AG10803 (cell line): ENCODE results near the gene MTFR1L.

Source experiments
- DNase-seq: peaks from one replicate; pipeline ENCODE4 v3.0.0; 2010; ENCODE audit warnings: low read depth
- H3K4me3 ChIP-seq: 2 replicates; pipeline ENCODE4 v1.5.1; 2011; ENCODE audit warnings: mild to moderate bottlenecking, low read length, control low read depth
- TF ChIP-seq, protein P1 (sequence below): conservative IDR thresholded peaks from 2 replicates; pipeline ENCODE4 v1.5.1; 2011; ENCODE audit warnings: mild to moderate bottlenecking, low read length, control low read depth, inconsistent platforms

The MTFR1L gene

DNA sequence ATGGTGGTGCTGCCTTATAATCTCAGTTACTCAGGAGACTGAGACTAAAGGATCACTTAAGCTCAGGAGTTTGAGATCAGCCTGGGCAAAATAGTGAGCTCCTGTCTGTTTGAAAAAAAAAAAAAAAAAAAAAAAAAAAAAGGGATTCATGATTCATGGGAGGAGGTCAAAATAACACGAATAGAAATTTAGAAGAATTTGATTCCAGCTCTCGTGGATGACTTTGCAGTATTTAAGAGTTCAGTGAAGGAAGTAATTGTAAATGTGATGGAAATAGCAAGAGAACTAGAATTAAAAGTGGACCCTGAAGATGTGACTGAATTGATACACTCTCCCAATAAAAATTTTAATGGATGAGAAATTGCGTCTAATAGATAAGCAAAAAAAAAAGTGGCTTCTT, 23.7 kb downstream of the MTFR1L start:
- no peak overlapping the region for H3K4me3 ChIP-seq
- TF ChIP-seq, protein P1, sequence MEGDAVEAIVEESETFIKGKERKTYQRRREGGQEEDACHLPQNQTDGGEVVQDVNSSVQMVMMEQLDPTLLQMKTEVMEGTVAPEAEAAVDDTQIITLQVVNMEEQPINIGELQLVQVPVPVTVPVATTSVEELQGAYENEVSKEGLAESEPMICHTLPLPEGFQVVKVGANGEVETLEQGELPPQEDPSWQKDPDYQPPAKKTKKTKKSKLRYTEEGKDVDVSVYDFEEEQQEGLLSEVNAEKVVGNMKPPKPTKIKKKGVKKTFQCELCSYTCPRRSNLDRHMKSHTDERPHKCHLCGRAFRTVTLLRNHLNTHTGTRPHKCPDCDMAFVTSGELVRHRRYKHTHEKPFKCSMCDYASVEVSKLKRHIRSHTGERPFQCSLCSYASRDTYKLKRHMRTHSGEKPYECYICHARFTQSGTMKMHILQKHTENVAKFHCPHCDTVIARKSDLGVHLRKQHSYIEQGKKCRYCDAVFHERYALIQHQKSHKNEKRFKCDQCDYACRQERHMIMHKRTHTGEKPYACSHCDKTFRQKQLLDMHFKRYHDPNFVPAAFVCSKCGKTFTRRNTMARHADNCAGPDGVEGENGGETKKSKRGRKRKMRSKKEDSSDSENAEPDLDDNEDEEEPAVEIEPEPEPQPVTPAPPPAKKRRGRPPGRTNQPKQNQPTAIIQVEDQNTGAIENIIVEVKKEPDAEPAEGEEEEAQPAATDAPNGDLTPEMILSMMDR: no peak
- DNase-seq: no peak

DNA sequence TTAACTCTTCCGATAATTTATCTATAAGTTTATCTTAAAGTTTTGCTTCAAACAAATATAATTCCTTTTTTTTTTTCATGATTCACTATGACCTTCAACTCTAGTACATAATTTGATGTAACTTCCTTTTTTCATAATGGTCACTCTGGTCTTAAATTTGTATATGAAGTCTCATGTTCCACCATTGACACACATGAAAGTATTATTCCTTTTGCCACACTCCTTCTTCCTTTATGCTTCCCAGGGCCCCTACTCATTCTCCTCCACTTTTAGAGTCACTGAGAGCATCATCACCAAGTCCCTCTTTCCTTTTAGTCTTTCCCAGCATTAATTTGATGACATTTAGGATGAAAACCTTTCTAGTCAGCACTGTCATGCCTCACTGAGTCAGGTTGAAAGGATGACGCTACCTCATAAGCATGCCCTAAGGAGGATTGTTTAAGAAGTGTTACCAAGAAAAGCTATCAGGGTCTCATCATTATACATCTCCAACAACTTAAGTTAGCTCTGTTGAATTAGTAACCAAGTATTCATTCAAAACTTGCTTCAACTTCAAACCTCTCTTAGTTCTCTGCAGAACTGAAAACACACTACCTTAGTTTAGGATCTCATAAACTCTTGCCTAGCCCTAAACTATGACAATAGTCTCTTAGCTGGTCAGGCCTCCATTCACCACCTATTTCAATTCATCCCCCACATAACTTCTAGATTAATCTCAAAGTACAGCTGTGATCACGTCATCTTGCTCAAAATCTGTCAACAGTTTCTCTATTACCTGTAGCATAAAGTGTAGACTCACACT, 25.0 kb downstream of the MTFR1L start:
- DNase-seq: no peak
- H3K4me3 ChIP-seq: no peak overlapping the region
- TF ChIP-seq, protein P1: no peak

DNA sequence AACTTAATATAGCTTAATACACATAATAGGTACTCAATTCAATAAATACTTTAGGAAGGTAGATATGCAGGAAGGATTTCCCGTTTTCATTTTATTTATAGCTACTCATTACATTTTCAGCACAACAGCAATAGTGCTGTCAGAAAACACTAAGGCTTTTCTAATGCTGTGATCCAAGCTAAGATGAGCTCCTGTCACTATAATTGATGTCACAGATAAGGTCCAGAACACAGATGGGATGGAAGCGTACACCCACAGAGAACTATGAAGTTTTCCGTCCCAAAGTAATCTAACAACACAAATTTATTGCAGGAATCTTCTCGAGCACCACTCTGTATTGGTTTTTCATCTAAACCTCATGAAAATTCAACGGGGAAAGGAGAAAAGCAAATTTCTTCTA, 25.9 kb downstream of the MTFR1L start:
- TF ChIP-seq, protein P1: no peak
- DNase-seq: no peak
- no peak overlapping the region for H3K4me3 ChIP-seq

DNA sequence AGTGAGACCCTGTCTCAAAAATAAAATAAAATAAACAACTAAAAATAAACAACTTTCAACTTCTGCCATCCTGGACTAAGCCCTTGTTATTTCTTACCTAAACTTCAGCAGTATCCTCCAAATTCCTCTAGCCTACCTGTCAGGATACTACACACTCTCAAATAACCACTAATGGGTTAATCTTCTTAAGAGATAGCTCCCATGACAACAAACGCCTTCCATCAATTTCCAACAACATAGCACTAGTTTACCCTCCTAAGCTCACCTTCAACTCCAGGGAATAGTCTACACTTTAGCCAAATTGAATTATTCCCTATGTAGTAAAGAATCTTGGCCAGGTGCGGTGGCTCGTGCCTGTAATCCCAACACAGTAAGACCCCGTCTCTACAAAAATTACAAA, 28.2 kb downstream of the MTFR1L start:
- TF ChIP-seq, protein P1: no peak

DNA sequence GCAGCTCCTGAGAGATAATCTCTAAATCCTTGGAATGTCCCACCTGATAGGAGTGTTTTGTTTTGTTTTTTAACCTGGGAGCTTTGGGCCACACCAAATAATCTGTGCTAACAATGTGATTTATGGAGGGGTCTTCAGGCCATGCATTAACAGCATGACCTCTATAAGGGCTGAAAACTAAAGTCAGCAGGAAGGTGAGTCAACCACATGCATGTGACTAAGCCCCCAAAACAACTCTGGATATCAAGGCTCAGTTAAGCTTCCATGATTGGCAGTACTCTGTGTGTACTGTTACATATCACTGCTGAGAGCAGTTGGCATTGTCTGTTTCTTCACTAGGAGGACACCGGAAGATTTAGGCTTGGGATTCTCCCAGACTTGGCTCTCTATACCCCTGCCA, 28.8 kb downstream of the MTFR1L start:
- no peak for DNase-seq
- no peak overlapping the region for H3K4me3 ChIP-seq
- TF ChIP-seq, protein P1: no peak

More for the DNA sequence above, 28.2 kb downstream of the MTFR1L start:
- H3K4me3 ChIP-seq: no peak overlapping the region
- DNase-seq: no peak

DNA sequence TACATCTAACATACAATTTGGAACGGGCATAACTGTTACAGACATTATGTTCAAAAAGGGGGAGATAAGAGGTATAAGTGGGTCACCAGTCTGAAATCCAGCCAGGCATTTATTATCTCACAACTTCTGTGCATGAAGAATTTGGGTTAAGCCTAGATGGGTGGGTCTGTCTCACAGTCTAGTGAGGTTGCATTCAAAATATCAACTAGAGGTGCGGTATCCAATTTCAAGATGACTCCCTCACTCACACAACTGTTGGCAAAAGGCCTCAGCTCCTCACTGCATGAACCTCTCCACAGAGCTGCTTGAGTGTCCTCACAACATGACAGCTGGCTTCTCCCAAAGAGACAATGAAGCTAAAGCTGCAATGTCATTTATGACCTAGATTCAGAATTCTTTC, 34.8 kb downstream of the MTFR1L start:
- no peak overlapping the region for H3K4me3 ChIP-seq
- TF ChIP-seq, protein P1: no peak
- no peak for DNase-seq

DNA sequence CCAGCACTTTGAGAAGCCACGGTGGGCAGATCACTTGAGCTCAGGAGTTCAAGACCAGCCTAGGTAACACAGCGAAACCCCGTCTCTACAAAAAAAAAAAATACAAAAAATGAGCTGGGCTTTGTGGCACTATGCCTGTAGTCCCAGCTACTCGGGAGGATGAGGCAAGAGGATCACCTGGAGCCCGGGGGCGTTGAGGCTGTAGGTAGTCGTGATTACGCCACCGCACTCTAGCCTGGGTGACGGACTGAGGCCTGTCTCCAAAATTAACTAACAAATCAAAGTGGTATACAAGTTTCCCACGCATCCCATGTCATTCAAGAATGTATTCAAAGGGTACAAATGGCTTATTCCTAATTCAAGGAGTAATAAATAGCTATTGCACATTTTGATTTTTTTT, 37.1 kb downstream of the MTFR1L start:
- TF ChIP-seq, protein P1: no peak
- H3K4me3 ChIP-seq: no peak overlapping the region
- DNase-seq: no peak
